Omental fat pad (tissue), 4 donors: ENCODE measurements around the gene DSG1. TPM values are rescaled to one million over a fixed set of nuclear protein-coding genes. Genes with fewer than 3 reads are reported as not detected.

Experiments used
- ATAC-seq: fragments of 150-250 bp; one replicate; pipeline ENCODE4 v1.9.1; 2016; ENCODE audit warnings: mild to moderate bottlenecking, moderate library complexity; ENCODE audit not compliant: low FRiP score
- DNase-seq: peaks from one replicate; pipeline ENCODE4 v3.0.0-alpha.2; 2019; ENCODE audit warnings: low spot score
- total RNA-seq, 4 donors: library from RNA; depleted of rRNA; stranded (reverse); fragments of >200 nt; gene quantifications; one replicate each; pipeline ENCODE4 v1.1.0, GENCODE V29; 2016
- TF ChIP-seq, protein P1 (sequence below), 3 donors: fragments of 450-650 bp; IDR thresholded peaks; one replicate each; pipeline ENCODE4 v1.5.1; 2016 to 2017; ENCODE audit warnings: antibody characterized with exemption in 3 of 3, mild to moderate bottlenecking in 3 of 3, moderate library complexity in 2 of 3

The DSG1 gene
- total RNA-seq, 4 donors from 2014 or later = 0.19 to 0.63 TPM; not detected in 2

DNA sequence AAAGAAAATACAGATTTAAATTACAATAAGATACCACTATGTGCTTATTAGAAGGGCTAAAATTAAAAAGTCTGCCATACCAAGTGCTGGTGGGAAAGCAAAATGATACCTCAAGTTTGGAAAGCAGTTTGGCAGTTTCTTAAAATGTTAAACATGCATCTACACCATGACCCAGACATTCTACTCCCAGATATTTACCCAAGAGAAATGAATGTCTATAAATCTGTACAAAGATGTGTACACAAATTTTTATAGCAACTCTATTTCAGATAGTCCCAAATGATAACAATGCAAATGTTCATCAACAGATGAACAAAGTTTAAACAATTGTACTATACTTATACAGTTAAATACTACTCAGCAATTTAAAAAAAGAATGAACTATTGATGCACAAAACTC lies 51.5 kb downstream of the DSG1 start:
- TF ChIP-seq, protein P1, sequence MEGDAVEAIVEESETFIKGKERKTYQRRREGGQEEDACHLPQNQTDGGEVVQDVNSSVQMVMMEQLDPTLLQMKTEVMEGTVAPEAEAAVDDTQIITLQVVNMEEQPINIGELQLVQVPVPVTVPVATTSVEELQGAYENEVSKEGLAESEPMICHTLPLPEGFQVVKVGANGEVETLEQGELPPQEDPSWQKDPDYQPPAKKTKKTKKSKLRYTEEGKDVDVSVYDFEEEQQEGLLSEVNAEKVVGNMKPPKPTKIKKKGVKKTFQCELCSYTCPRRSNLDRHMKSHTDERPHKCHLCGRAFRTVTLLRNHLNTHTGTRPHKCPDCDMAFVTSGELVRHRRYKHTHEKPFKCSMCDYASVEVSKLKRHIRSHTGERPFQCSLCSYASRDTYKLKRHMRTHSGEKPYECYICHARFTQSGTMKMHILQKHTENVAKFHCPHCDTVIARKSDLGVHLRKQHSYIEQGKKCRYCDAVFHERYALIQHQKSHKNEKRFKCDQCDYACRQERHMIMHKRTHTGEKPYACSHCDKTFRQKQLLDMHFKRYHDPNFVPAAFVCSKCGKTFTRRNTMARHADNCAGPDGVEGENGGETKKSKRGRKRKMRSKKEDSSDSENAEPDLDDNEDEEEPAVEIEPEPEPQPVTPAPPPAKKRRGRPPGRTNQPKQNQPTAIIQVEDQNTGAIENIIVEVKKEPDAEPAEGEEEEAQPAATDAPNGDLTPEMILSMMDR (IDR thresholded peaks at IDR 0.05) = no peak
- DNase-seq (no peak), ATAC-seq (no peak)

- no peak for DNase-seq
- no peak for ATAC-seq
- TF ChIP-seq, protein P1 (IDR thresholded peaks at IDR 0.05) = no peak
Observed at GRCh38 chr18:31371989-31372388, 54.0 kb downstream of the DSG1 start.

- DNase-seq (no peak), ATAC-seq (no peak)
- TF ChIP-seq, protein P1 (IDR thresholded peaks at IDR 0.05) = no peak
Observed at GRCh38 chr18:31373641-31374040, 55.7 kb downstream of the DSG1 start.

- DNase-seq (no peak), ATAC-seq (no peak)
- TF ChIP-seq, protein P1 (IDR thresholded peaks at IDR 0.05) = no peak
Observed at GRCh38 chr18:31376477-31376876, 58.5 kb downstream of the DSG1 start, which contains the start of gene DSG4. Gene DSG4, plus strand, starts transcription at chr18:31376777. Its CDS starts 135 bp downstream, at chr18:31376912.

GRCh38 chr18:31380912-31381311 lies 63.0 kb downstream of the DSG1 start:
- no peak for DNase-seq
- TF ChIP-seq, protein P1 (IDR thresholded peaks at IDR 0.05) = no peak
- ATAC-seq = no peak

- TF ChIP-seq, protein P1 (IDR thresholded peaks at IDR 0.05) = no peak
- ATAC-seq (no peak), DNase-seq (no peak)
Observed at GRCh38 chr18:31382107-31382506, 64.1 kb downstream of the DSG1 start.

- DNase-seq (no peak), ATAC-seq (no peak)
- TF ChIP-seq, protein P1 (IDR thresholded peaks at IDR 0.05) = no peak
Observed at GRCh38 chr18:31386741-31387140, 68.8 kb downstream of the DSG1 start.
